HPDE6-E6E7 (cell line): ENCODE results near the gene ZNF593.

Experiments used
- DNase-seq: peaks from one replicate; pipeline ENCODE4 v3.0.0; 2011; ENCODE audit warnings: missing footprints; ENCODE audit errors: extremely low spot score

Gene ZNF593

DNA sequence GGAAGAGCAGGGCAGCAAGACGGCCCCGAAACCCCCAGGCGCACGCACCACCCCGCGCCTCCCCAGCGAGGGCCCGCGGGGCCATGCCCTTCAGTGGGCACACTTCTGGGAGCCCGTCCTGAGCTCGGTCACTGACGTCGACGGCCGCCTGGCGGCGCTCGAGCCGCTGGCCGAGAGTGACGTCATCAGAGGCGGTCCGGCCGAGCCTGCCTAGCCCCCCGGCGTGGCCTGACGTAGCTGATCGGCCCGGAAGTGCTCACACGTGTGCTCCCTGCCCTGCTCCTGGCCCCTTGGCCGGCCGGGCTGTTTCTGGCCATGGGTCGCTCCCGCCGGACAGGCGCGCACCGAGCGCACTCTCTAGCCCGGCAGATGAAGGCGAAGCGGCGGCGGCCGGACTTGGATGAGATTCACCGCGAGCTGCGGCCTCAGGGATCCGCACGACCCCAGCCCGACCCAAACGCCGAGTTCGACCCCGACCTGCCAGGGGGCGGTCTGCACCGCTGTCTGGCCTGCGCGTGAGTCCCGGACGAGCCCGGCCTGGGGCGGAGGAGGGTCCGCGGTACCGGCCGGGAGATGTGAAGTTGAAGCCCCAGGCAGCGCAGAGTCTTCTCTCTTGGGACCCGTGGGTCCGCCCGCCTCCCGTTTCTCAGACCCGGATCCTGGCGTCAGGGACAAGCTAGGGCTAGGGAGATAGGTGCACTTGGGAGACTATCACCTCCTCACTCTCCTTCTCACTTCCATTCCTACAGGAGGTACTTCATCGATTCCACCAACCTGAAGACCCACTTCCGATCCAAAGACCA, at the start of gene ZNF593:
Gene ZNF593 (plus strand): TSS at position 240 of the 803 bp plus-strand sequence. CDS start 76 bp downstream, at position 316.
- DNase-seq = peak; percentile 95

DNA sequence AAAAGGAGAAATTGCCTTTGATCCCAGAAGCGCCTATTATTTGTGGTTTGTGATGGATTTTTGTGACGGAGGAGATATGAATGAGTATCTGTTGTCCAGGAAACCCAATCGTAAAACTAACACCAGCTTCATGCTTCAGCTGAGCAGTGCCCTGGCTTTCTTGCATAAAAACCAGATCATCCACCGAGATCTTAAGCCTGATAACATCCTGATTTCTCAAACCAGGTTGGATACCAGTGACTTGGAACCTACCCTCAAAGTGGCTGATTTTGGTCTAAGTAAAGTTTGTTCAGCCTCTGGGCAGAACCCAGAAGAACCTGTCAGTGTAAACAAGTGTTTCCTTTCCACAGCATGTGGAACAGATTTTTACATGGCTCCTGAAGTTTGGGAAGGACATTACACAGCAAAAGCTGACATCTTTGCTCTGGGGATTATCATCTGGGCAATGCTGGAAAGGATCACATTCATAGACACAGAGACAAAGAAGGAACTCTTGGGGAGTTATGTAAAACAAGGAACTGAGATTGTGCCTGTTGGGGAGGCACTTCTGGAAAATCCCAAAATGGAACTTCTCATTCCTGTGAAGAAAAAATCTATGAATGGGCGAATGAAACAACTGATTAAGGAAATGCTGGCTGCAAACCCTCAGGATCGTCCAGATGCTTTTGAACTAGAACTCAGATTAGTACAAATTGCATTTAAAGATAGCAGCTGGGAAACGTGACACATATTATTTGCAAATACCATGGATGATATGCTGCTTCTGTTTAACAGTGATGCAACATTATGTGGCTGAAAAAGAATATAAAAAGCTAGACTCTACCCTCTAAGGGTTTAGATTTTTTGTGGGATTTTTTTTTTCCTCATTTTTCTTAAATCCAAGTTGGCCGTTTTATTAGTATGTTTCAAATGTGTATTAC, 47.6 kb upstream of the ZNF593 start:
- DNase-seq = no peak

DNA sequence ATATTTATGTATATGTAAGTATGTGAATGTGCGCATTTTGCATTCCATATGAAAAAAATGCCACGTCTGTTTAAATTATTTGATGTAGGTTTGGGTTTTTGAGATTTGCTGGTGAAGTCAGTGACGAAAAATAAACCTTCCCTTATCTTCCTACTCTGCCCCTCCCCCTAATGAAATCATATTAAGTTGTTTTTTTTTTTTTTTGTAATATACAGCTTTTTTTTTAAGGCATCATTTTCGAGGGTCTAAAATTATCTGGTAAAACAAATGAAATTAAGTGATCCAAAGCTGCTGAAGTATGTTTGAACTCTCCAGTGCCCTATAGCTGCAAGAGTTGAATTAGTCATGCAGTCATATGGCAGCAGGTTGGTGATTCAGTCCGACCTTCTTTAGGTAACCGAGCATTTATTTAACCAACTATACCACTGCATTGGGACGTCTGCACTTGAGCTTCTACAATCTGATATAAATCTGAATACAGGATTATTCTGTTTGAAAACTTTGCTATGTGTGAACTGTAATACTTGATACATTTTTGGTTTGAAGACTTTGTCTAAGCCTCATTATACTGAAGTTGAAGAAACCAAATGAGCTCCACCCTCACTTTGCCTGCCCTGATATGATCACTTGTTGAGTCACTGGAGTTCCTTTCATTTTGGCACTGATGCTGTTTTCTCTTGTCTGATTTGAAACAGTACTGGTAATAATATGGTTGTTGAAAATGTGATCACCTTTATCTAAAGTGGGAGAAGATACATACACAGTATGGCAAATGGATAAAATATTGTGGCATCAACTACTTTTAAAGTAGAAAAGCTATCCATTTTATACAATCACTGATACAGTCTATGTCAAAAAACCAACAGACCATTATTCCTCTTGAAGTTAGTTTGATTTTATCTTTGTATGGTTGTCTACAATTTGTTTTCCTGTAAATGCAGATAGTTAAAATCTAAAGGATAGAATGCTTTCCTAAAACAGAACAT, 46.4 kb upstream of the ZNF593 start:
- DNase-seq = peak; percentile 78

DNA sequence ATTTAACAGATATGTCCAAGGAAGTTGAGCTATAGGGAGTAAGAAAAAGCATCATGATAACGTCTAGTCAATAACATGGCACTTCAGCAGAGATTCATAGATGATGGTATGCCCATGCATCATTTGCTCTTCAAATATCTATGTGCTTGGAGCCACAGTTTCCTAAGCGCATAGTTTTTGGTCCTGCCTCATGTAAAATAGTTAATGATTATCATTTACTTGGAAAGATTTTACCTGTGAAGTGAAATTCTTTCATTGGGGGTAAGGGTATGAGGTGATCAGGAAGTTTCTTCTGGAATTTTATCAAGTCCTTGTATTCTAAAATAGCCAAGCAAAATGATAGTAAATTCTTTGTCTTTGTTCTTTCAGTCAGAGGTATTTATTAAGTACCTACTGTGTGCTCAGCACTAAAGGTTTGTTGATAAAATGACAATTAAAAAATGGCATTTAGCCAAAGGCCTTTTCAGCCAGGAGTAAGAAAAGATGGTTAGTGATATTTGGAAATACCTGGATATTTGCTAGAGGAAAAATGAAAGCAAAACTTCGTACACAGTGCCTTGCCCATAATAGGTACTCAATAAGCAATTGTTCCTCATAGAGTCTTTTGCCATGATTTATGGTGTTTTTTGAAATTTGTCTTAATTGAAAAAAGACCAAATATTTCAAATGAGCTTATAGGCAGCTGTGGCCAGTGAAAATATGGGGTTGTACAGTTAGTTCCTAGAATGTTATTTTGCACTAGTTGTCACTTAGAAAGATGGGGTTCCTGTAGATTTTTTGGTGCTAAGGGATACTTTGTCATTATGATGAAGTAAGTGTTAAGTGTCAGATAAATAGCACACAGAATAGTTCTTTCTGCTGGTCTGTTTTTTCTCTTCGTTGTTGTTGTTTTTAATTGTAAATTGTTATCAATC, 45.0 kb upstream of the ZNF593 start:
- no peak for DNase-seq

DNA sequence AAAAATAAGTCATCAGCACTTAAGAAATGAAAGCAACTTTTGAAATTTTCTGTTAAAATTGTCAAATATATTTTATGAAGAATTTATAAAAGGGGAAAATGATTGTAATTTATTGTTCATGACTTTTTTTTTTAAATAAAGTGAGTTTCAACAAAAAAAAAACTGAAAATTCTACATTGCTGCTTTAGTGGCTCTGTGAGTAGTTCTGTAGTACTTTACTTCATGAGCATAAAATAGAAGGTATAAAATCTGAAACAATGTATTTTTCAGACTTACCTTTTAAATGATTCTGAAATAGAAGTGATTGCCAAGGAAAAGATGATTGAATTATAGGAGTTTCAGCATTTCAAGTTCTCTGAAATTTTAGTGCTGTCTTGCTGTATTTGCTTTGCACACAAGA, 44.3 kb upstream of the ZNF593 start:
- no peak for DNase-seq

DNA sequence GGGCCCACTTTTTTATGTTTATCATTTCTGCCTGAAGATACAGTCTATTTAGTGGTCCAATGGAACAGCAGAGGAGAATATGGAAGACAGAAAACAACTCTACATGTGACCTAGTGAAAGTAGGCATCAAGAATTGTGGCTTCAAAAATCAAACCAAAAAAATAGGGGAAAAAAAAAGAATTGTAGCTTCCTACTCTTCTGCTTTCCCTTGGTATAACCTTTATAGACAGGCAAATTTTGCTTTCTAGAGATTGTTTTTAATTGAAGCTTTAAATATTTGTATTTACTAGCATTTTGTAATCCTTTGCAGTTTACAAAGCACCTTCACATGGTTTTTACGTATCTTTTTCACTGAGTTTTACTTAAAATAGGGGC, 43.8 kb upstream of the ZNF593 start:
- DNase-seq = no peak

DNA sequence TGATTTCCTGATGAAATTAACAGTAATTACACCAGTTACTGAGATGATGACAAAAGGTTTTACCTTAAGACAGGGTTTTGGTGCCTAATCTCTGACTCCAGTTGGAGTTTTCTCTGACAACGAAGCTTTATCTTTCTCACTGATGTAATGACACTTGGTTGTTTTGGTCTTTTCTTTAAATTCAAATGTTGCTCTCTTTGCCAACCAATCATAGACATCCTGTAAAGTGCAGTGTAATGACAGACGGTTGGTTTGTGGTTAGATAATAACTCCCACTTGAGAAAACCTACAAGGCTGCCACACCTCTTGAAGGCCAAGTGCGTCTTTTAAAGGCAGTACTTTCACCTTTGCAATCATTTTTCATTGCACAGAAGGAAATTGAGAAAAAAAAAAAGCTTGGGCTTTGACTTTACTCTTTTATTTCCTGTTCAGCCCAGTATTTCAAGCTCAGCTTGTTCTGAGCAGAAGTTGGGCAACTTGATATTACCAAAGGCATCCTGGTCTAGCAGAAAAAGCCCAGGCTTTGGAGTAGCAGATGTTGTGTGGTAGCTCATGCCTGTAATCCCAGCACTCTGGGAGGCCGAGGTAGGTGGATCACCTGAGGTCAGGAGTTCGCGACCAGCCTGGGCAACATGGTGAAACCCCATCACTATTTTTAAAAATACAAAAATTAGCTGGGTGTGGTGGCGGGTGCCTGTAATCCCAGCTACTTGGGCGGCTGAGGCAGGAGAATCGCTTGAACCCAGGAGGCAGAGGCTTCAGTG, 43.2 kb upstream of the ZNF593 start:
- DNase-seq = peak; percentile 63

DNA sequence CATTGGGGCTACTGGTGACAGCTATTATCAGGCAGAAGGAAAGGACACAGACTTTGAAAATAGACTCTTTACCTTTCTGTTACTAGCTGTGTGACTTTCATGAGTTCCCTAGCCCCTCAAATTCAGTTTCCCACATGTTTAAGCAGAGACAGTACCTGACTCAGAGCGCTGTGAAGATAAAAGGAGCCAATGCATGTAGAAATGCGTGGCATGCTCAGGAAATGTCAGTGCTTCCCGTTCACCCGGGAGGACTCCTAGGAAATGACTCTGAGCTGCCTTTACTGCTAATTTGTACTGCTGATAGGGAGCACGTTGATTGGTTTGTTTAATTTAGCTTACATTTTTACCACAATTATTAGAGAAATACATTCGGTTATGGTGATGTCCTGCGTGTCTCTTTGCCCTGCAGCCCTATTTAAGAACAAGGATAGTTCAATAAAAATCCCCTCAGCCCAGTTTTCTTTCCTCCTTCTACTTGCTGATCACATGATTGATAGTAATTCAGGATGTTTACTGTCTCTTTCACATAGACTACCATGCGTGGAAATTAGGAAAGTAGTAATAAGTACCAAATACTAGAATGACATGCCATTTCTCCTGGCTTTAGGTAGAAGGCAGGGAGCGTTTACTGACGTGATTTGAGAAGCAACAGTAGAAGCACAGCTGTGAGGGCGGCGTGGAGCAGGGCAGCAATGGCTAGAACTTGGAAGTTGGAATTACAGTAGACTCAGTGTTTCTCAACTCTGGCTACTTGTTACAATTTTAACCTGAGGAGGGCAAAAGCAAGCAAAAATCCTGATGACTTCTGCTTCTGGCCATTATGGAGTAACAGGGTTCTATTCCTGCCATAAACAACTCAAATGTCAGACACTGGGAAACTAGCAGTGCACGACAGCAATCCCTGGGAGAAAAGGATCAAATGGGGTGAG, 42.2 kb upstream of the ZNF593 start:
- DNase-seq = no peak

DNA sequence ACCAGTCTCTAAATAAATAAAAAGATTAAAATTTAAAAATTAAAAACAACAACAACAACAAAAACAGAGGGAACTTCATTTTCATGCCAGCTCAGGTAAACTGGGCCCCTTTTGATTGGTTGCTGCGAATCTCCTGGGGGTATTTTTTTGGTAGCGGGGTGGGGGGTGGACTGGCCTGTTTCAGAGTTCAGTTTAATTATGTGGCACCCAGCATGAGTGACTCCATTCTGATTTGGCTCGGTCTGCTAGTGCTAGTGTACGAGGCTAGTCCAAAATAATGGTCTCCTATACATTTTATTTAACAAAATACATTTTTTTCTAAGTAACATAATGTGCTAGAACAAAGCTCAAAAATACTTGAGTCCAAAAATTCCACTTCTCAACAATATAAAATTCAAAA, 39.9 kb upstream of the ZNF593 start:
- DNase-seq = no peak

DNA sequence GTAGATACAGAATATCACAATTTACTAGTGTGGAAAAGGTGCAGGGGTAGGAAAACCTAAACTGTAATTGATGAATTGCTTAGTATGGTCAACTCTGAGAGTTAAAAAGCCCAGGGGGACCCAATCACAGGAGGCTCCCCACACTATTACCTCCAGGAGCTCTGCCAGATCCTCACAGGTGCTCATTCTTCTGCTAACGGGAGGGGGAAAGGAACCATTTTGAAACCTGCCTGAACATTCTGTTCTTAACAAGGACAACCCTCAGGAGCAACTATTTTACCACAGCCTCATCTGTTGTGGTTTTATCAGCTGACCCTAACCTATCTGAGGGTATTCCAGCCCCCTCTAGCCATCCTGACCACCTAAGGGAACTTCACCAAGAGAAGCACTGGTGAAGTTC, 39.0 kb upstream of the ZNF593 start:
- no peak for DNase-seq

DNA sequence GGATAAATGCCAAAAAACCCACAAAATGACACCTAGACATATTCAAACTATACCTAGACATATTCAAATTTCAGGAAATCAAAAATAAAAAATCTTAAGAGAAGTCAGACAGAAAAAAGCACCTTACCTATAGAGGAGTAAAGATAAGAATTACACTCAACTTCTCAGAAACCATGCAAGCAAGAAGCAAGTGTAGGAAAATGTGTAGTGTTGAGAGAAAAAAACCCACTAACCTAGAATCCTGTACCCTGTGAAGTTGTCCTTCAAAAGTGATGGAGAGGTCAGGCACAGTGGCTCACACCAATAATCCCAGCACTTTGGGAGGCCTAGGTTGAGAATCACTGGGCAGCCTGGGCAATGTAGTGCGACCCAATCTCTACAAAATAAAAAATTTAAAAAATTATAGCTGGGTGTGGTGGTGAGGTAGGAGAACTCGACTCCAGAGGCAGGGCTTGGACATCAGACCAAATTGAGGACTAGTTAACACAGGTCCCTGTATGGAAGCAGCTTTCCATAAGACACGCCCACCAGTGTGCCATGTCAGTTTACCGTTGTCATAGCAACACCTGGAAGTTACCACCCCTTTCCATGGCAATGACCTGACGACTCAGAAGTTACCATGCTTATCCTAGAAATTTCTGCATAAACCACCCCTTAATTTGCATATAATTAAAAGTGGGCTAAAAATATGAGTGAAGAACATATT, 37.4 kb upstream of the ZNF593 start:
- DNase-seq = no peak

DNA sequence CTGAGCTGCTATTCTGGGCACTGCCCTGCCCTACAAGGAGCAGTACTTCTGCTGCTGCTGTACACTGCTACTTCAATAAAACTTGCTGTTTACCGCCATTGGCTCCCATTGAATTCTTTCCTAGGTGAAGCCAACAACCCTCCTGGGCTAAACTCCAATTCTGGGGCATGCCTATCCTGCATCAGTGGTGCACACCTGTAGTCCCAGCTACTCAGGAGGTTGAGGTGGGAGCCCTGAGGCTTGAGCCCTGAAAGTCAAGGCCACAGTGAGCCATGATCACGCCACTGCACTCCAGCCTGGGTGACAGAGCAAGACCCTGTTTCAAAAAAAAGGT, 36.9 kb upstream of the ZNF593 start:
- no peak for DNase-seq

DNA sequence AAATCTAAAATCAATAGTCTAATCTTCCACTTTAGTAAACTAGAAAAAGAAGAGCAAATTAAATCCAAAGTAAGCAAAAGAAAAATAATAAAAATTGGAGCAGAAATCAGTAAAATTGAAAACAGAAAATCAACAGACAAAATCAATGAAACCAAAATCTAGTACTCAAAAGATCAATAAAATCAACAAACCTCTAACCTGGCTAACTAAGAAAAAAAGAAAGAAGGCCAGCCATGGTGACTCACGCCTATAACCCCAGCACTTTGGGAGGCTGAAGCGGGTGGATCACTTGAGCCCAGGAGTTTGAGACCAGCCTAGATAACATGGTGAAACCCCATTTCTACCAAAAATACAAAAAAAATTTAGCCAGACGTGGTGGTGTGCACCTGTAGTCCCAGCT, 35.2 kb upstream of the ZNF593 start:
- DNase-seq = no peak

DNA sequence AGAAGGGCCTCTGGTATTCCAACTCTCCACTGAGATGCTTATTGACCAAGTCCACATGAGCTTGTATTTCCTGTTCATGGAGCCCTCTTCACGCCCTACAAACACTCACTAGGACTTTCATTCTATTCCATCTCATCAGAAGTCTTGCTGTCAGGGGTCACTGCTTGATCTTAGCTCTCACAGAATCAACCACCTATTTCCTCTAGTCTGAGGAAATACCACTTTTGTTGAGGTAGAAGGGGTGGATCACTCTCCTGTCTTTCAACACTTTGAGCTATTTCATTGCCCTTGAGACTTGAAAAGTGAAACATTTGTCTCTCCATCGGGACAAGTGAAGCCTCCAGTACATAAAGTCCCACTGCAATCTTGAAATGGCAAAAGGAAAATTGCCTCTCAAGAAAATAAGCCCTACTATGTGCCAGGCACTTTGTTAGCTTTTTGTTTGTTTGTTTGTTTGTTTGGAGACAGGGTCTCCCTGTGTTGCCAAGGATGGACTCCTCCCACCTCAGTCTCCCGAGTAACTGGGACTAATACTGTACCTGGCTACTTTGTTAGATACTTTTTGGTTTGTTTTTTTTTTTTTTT, 30.6 kb upstream of the ZNF593 start:
- no peak for DNase-seq

DNA sequence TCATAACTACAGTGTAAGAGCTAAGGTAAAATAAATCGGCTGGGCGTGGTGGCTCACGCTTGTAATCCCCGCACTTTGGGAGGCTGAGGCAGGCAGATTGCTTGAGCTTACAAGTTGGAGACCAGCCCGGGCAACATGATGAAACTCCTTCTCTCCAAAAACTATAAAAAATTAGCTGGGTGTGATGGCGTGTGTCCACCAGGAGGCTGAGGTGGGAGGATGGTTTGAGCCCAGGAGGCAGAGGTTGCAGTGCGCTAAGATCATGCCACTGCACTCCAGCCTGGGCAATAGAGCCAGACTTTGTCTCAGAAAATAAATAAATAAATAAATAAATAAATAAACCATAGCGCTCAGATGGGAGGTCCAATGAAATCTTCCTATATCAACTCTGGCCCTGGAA, 27.5 kb upstream of the ZNF593 start:
- no peak for DNase-seq

DNA sequence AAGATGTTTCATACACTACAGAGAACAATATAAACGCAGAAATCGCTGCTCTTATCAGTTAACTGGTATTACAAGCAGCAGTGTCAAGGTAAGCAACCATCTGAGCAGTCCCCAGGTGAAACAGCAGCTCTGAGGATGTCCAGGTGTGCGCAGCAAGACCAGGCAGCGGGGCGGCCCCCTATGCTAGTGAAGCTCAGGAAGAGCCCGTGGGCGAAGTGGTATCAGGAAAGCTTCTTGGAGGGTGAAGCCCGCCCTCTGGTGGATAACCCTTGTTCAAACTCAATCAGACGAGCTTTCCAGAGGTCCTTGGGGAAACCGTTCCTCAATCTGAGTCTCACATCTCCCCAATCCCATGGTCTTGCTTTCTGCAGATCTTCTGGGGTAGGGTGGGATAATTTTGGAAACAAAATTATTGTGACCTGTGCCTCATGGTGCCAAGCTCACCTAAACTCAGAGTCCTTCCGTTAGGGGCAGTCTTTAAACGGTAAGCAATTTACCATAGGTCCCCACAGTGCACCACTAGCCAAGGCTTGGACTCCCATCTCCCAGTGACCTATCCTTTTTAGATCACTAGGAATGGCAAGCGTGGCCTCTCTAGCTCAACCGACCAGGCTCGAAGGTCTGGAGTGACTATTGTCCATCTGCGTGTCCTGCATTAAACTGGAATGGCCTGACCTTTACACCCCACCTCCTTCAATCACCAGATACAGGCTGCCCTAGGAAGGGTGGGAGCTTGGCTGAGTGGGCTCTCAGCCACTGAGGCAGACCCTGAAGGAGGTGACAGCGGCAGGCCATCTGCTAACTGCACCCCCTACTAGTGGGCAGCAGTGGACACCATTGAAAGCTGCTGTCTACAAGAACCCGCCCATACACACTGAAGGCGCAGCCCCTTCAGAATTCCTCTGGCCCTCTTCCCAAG, 24.4 kb upstream of the ZNF593 start:
- DNase-seq = peak; percentile 60

DNA sequence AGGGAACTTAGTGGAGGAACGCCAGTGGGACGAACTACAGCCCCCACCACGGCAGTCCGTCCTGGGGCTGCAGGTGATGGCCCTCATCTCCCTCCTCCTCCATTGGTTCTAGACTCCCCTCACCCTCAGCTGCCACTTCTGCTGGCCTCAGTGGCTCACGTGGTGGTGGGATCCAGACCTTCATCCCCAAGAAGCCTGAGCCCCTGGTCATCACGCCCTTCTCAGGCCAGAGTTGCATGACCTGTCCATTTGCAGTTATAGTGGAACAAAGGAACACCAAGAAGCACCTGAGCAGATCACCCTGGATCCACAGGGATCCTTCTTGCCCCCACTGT, 23.8 kb upstream of the ZNF593 start:
- DNase-seq = no peak
